Measurements from ENCODE around the gene SLC9A9.

Gene SLC9A9

DNA sequence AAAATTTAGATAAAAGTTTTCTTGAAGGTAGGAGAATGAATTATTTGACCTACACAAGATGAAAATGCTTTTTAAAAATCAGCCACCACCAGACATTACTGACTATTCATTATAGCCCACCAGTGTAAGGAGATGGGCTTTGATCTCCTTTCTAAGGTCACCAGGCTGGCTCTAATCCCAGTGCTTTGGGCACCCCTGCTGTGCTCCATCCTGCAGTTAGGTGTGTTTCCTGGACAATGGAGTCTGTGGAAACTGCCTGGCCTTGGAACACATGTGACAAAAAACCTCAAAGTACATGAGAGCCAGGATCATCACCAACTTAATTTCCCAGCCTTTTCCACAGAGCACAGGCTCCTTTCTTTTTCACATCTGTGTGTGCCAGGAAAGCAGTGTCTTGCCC is 467.8 kb downstream of the SLC9A9 start:
- no peak overlapping the region for H3K4me3 Mint-ChIP-seq
- H3K9me3 Mint-ChIP-seq = peaks cover 2% of the 10 kb centered on the region
- H3K27ac Mint-ChIP-seq = no peak overlapping the region
- ATAC-seq = no peak
- peaks cover 6% of the 10 kb centered on the region for H3K36me3 Mint-ChIP-seq
- no peaks in the 10 kb centered on the region for H3K27me3 Mint-ChIP-seq
- H3K4me1 Mint-ChIP-seq = no peaks in the 10 kb centered on the region

DNA sequence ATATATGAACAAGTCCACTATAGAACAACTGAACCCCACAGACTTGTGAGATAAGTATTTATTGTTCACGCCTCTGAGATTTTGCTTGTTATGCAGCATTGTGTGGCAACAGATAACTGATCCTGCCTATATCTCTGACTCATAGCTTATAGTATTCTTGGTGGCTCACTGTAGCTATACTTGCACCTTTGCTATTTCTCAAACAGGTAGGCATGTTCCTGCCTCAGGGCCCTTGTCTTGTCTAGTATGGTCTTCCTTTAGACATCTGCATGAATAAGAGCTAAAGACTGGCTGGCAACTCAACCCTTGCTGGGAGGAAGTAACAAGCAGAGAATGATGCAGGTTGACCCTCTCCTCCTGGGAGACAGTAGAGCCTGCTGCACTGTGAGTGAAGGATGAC is 472.6 kb downstream of the SLC9A9 start:
- peaks cover 15% of the 10 kb centered on the region for H3K36me3 Mint-ChIP-seq
- no peak overlapping the region for H3K4me3 Mint-ChIP-seq
- ATAC-seq = no peak
- no peaks in the 10 kb centered on the region for H3K27me3 Mint-ChIP-seq
- H3K9me3 Mint-ChIP-seq = no peaks in the 10 kb centered on the region
- no peak overlapping the region for H3K27ac Mint-ChIP-seq
- H3K4me1 Mint-ChIP-seq = no peaks in the 10 kb centered on the region

DNA sequence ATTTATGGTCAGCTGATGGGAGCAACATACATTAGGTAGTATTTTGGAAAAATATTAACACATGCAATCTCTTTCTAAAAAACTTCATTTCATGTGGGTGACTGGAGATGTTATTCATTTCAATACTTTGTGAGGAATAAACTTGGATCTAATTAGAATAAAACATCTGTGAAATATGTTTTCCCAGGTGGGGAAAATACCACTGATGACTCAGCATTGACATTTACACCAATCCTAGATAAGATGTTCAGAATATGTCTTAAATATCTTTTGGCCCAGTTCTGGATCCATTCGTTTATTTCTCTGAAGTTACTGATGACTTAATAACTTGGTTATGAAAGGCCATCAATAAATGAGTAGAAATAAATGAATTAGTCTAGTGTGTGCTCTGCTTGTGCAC is 481.1 kb downstream of the SLC9A9 start:
- Mint-ChIP-seq H3K27ac (no peak overlapping the region), H3K4me3 (no peak overlapping the region), H3K4me1 (peaks cover 22% of the 10 kb centered on the region), H3K36me3 (peaks cover 11% of the 10 kb centered on the region), H3K27me3 (no peaks in the 10 kb centered on the region), H3K9me3 (peaks cover 3% of the 10 kb centered on the region)
- no peak for ATAC-seq

- H3K4me1 Mint-ChIP-seq = peaks cover 22% of the 10 kb centered on the region
- peaks cover 13% of the 10 kb centered on the region for H3K36me3 Mint-ChIP-seq
- no peaks in the 10 kb centered on the region for H3K27me3 Mint-ChIP-seq
- H3K4me3 Mint-ChIP-seq = no peak overlapping the region
- peaks cover 3% of the 10 kb centered on the region for H3K9me3 Mint-ChIP-seq
- no peak for ATAC-seq
- H3K27ac Mint-ChIP-seq = no peak overlapping the region
Observed at GRCh38 chr3:143366672-143367071, 481.6 kb downstream of the SLC9A9 start.

DNA sequence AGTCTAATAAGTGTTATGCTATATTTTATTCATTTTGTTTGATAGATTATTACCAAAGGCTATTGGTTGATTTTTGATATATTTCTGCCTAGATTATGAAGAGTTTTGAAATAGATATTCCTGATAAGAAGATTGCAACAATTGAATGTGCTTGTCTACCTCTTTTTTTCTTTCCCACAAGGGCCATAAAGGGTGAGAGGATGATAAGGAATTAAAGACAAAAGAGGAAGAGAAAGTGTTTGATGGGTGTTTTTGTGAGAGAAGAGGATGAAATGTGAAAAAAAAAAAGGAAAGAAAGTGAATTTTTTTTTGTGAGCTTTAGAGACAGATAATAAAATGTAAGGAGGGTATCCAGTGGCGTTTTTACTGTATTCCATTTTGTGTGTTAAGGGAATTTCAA is 484.3 kb downstream of the SLC9A9 start:
- Mint-ChIP-seq H3K36me3 (peaks cover 8% of the 10 kb centered on the region), H3K4me1 (peaks cover 22% of the 10 kb centered on the region), H3K9me3 (peaks cover 3% of the 10 kb centered on the region)

DNA sequence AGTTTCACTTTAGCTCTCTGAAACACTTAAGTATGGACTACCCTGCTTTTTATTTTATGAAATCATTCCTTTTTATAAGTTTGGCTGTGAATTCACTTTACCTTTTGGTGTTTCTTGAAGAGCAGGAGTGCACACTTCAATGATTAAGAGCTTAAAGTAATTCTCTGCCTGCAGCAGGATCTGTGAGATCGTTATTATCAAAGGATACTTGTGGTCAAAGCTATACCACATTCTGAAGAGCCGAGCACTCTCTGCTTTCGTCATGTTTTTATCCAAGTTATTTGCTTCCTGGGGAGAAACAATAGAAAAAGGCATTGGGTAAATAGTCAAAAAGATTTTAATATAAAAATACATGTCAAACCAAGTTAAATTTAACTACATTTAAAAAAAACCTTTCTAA is 485.0 kb downstream of the SLC9A9 start:
- no peak overlapping the region for H3K4me3 Mint-ChIP-seq
- ATAC-seq = no peak
- H3K9me3 Mint-ChIP-seq = peaks cover 3% of the 10 kb centered on the region
- H3K4me1 Mint-ChIP-seq = peaks cover 25% of the 10 kb centered on the region
- no peaks in the 10 kb centered on the region for H3K27me3 Mint-ChIP-seq
- peak overlapping the region; percentile 21 for H3K27ac Mint-ChIP-seq
- peaks cover 8% of the 10 kb centered on the region for H3K36me3 Mint-ChIP-seq

More for the DNA sequence above, 484.3 kb downstream of the SLC9A9 start:
- Mint-ChIP-seq H3K27me3 (no peaks in the 10 kb centered on the region), H3K27ac (no peak overlapping the region), H3K4me3 (no peak overlapping the region)
- no peak for ATAC-seq

- peaks cover 25% of the 10 kb centered on the region for H3K4me1 Mint-ChIP-seq
- H3K4me3 Mint-ChIP-seq = no peak overlapping the region
- peaks cover 8% of the 10 kb centered on the region for H3K36me3 Mint-ChIP-seq
- no peaks in the 10 kb centered on the region for H3K27me3 Mint-ChIP-seq
- no peak for ATAC-seq
- peaks cover 3% of the 10 kb centered on the region for H3K9me3 Mint-ChIP-seq
- H3K27ac Mint-ChIP-seq = no peak overlapping the region
Observed at GRCh38 chr3:143362115-143362991, 485.9 kb downstream of the SLC9A9 start.

DNA sequence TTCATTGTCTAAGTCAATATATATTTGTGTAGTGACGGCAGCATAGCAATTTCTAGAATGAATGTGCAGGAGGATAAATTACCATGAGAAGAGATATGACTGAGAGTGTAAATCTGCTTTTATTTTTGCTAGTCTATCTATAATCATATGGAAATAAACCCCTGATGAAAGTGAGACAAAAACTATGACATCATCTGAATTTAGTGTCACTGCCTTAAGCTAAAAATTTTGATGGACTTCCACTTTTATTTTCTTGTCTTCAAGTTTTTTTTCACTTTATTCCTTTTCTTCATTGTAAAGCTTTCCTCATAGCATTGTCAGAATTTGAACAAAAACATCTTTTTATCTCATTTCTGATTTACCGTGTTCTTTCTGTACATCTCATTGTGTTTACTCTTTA is 486.7 kb downstream of the SLC9A9 start:
- Mint-ChIP-seq H3K27ac (no peak overlapping the region), H3K4me3 (no peak overlapping the region), H3K27me3 (no peaks in the 10 kb centered on the region), H3K9me3 (peaks cover 3% of the 10 kb centered on the region), H3K4me1 (peaks cover 19% of the 10 kb centered on the region), H3K36me3 (peaks cover 8% of the 10 kb centered on the region)
- ATAC-seq = no peak

GRCh38 chr3:143360244-143360643 is 488.0 kb downstream of the SLC9A9 start:
- ATAC-seq = no peak
- peaks cover 3% of the 10 kb centered on the region for H3K9me3 Mint-ChIP-seq
- no peak overlapping the region for H3K27ac Mint-ChIP-seq
- no peaks in the 10 kb centered on the region for H3K27me3 Mint-ChIP-seq
- peaks cover 8% of the 10 kb centered on the region for H3K36me3 Mint-ChIP-seq
- no peak overlapping the region for H3K4me3 Mint-ChIP-seq
- H3K4me1 Mint-ChIP-seq = peaks cover 19% of the 10 kb centered on the region

DNA sequence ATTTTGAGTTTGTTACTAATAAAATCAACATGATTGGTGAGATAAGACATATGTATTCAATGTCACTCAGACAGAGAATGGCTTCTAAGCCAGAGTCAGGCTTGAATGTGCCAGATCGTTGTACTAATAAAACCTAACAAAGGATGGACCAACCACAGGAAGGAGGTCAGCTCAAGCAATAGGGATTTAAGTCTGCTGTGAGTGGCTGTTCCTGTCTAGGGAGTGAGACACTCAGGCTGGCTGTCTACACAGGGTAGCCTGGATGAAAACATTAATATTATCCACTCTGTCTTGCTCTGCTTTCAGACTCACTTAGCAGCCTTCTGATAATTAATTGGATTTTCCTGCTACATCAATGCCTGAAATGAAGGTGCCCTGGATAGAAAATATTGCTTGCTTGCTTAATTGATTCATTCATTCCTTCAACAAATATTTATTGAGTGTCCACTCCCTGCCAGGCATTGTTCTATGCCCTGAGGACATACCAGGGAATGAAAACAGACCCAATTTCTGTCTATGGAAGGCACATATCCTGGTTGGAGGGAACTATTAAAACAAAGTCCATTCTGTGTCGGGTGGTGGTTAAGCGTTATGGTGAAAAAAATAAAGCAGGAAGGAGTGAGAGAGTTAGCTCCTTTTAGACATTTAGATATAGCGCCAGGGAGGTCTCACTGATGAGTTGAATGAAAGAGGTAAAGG is 489.3 kb downstream of the SLC9A9 start:
- Mint-ChIP-seq H3K27ac (no peak overlapping the region), H3K4me3 (no peak overlapping the region), H3K4me1 (peaks cover 15% of the 10 kb centered on the region), H3K36me3 (peaks cover 8% of the 10 kb centered on the region), H3K27me3 (no peaks in the 10 kb centered on the region), H3K9me3 (peaks cover 3% of the 10 kb centered on the region)
- ATAC-seq = no peak

- no peaks in the 10 kb centered on the region for H3K27me3 Mint-ChIP-seq
- no peak for ATAC-seq
- H3K4me3 Mint-ChIP-seq = no peak overlapping the region
- H3K9me3 Mint-ChIP-seq = peaks cover 3% of the 10 kb centered on the region
- peaks cover 8% of the 10 kb centered on the region for H3K36me3 Mint-ChIP-seq
- peaks cover 11% of the 10 kb centered on the region for H3K4me1 Mint-ChIP-seq
- H3K27ac Mint-ChIP-seq = no peak overlapping the region
Observed at GRCh38 chr3:143358155-143358792, 490.0 kb downstream of the SLC9A9 start.

DNA sequence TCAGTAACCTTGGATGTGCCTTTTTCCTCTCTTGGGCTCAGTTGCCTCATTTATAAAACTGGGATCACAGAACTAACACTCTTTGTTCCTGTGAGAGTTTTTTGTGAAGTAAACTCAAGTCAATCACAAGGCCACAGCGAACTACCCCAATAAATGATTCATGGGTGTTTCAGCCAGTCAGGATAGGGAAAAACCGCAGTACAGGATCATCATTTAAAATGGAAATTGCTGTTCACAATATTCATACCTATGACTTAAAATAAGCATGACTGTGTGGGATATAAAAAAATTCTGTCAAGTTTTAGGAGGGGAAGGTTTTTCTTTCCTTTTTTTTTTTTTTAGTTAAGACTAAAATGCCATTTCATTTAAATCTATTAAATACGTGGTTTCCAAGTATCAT is 490.6 kb downstream of the SLC9A9 start:
- Mint-ChIP-seq H3K9me3 (peaks cover 3% of the 10 kb centered on the region), H3K4me1 (peaks cover 13% of the 10 kb centered on the region)
- no peak for ATAC-seq

DNA sequence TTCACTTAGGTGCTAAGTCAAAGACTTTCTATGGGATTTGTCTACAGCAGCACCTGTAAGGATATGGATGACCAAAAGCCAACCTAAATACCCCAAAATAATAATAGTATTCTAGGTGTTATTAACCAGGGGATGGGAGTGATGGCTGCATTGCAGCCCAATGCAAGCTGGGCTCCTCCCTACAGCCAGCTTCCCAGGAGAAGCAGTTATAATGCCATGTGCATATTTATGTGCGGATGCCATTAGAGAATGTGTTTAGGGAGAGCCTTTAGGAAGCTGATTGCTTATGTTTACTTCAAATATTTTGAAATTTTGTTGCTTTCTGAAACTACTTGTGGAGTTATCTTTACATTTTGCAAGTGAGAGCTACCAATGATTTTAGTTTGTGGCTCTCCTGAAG is 491.4 kb downstream of the SLC9A9 start:
- no peak for ATAC-seq

More for the DNA sequence above, 490.6 kb downstream of the SLC9A9 start:
- Mint-ChIP-seq H3K36me3 (peaks cover 8% of the 10 kb centered on the region), H3K27me3 (no peaks in the 10 kb centered on the region), H3K4me3 (no peak overlapping the region), H3K27ac (no peak overlapping the region)

DNA sequence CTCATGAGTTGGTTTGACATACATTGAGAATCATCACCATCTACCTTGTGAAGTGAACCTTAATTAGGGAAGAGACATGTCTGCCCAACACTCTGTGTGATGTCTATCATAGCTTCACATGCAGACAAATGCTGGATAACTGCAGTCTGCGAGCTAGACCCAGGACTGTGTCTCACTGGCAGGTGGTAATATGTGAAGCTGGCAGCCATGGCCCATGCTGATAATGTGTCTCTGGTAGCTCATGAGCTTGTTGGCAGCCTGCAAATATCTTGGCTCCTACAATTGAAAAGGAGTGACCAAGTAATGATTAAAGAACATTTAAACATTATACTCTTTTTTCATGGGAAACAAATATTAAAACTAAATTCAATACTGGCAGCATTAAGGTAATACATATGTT is 493.9 kb downstream of the SLC9A9 start:
- Mint-ChIP-seq H3K27me3 (no peaks in the 10 kb centered on the region), H3K27ac (no peak overlapping the region)

More for the DNA sequence above, 491.4 kb downstream of the SLC9A9 start:
- H3K27ac Mint-ChIP-seq = no peak overlapping the region
- H3K27me3 Mint-ChIP-seq = no peaks in the 10 kb centered on the region
- peaks cover 19% of the 10 kb centered on the region for H3K4me1 Mint-ChIP-seq
- no peaks in the 10 kb centered on the region for H3K9me3 Mint-ChIP-seq
- no peaks in the 10 kb centered on the region for H3K36me3 Mint-ChIP-seq
- no peak overlapping the region for H3K4me3 Mint-ChIP-seq

DNA sequence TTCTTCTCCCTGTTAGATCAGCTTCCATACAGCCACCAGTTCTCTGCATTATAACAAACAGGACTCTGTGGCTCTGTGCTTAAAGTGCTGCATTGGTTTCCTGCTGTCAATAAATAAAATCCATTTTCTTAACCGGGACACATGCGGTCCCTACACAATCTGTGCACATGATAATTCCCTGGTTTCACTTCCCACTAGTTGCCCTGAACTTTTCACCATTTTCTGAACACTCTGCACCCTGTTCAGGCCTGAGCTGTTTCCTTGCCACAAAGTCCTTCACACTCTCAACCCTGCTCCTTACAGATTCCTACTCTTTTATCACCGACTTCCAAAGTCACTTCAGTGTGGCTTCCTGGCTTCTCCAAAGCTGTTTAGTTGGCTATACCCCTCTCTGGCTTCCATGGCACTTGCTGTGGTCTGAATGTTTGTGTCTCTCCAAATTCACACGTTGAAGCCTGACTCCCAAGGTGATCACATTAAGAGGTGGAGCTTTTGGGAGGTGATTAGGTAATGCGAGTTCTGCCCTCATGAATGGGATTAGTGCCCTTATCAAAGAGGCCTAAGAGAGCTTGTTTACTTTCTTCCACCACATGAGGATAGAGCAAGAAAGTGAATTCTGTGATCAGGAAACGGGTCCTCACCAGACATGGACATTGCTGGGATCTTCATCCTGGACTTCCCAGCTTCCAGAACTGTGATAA is 495.3 kb downstream of the SLC9A9 start:
- Mint-ChIP-seq H3K9me3 (no peaks in the 10 kb centered on the region), H3K27ac (peak overlapping the region; percentile 3), H3K27me3 (no peaks in the 10 kb centered on the region), H3K4me3 (no peak overlapping the region), H3K4me1 (peaks cover 39% of the 10 kb centered on the region), H3K36me3 (no peaks in the 10 kb centered on the region)
- ATAC-seq = no peak

More for the DNA sequence above, 493.9 kb downstream of the SLC9A9 start:
- Mint-ChIP-seq H3K36me3 (no peaks in the 10 kb centered on the region), H3K9me3 (no peaks in the 10 kb centered on the region), H3K4me3 (no peak overlapping the region), H3K4me1 (peaks cover 37% of the 10 kb centered on the region)
- ATAC-seq = no peak
